Measurements from ENCODE around the gene HSPB1. TPM values are rescaled to one million over a fixed set of nuclear protein-coding genes. Genes with fewer than 3 reads are reported as not detected.
A peak's percentile ranks its signal among the peaks of the same experiment; 100 is the strongest.
"Not testable (repeated sequence)": the region's sequence is repeated elsewhere in the genome, so short reads cannot be mapped to it uniquely, and the experiment has no call there.

HSPB1 gene
- total RNA-seq, 2 experiments from 2014 or later: 37.2 to 40.4 TPM

GRCh38 chr7:76294344-76295024 lies 8.0 kb upstream of the HSPB1 start:
- Mint-ChIP-seq H3K9me3 (ENCODE audit: insufficient read depth) (no peaks in the 10 kb centered on the region), H3K27me3 (ENCODE audit: low read depth) (peaks cover 4% of the 10 kb centered on the region)

GRCh38 chr7:76296743-76297740 lies 5.4 kb upstream of the HSPB1 start:
- ATAC-seq (no peak), DNase-seq (no peak)
- Mint-ChIP-seq H3K27me3 (ENCODE audit: low read depth) (peaks cover 7% of the 10 kb centered on the region), H3K4me1 (ENCODE audit: low read depth) (peaks cover 4% of the 10 kb centered on the region), H3K36me3 (ENCODE audit: low read depth) (peaks cover under 1% of the 10 kb centered on the region), H3K4me3 (no peak overlapping the region), H3K27ac (no peak overlapping the region), H3K9me3 (ENCODE audit: insufficient read depth) (no peaks in the 10 kb centered on the region)
- CTCF ChIA-PET: interaction anchor here (0.9 to 1.6 kb wide), 2 partner anchors 14 to 17 kb away, joined by 4 to 5 read pairs; no protein-coding TSS in a partner anchor
- POLR2A ChIA-PET: no interaction called here

More at GRCh38 chr7:76294344-76295024, 8.0 kb upstream of the HSPB1 start:
- ChIA-PET POLR2A (interaction anchor here (0.9 kb wide), 1 partner anchor 23 kb away, joined by 3 read pairs; no protein-coding TSS in a partner anchor), CTCF (interaction anchor here (1.1 kb wide), 1 partner anchor 20 kb away, joined by 8 read pairs; no protein-coding TSS in a partner anchor)
- ATAC-seq: no peak
- Mint-ChIP-seq H3K27ac (no peak overlapping the region), H3K4me3 (no peak overlapping the region), H3K36me3 (ENCODE audit: low read depth) (no peaks in the 10 kb centered on the region), H3K4me1 (ENCODE audit: low read depth) (peaks cover 15% of the 10 kb centered on the region)
- no peak for DNase-seq

- CTCF ChIA-PET: interaction anchor here (1.5 kb wide), 1 partner anchor 9 kb away, joined by 6 read pairs; no protein-coding TSS in a partner anchor
- POLR2A ChIA-PET: no interaction called here
- ATAC-seq (no peak), DNase-seq (no peak)
- Mint-ChIP-seq H3K9me3 (ENCODE audit: insufficient read depth) (no peaks in the 10 kb centered on the region), H3K4me1 (ENCODE audit: low read depth) (peaks cover 19% of the 10 kb centered on the region), H3K36me3 (ENCODE audit: low read depth) (peaks cover 4% of the 10 kb centered on the region), H3K27me3 (ENCODE audit: low read depth) (peaks cover 9% of the 10 kb centered on the region), H3K4me3 (no peak overlapping the region), H3K27ac (no peak overlapping the region)
Observed at GRCh38 chr7:76300166-76300731, 2.2 kb upstream of the HSPB1 start.

- Mint-ChIP-seq H3K4me1 (ENCODE audit: low read depth) (peaks cover 19% of the 10 kb centered on the region), H3K36me3 (ENCODE audit: low read depth) (peaks cover 4% of the 10 kb centered on the region), H3K9me3 (ENCODE audit: insufficient read depth) (no peaks in the 10 kb centered on the region), H3K4me3 (no peak overlapping the region), H3K27ac (no peak overlapping the region), H3K27me3 (ENCODE audit: low read depth) (peaks cover 9% of the 10 kb centered on the region)
- DNase-seq (no peak), ATAC-seq (no peak)
- ChIA-PET POLR2A (no interaction called here), CTCF (no interaction called here)
Observed at GRCh38 chr7:76301000-76301399, 1.5 kb upstream of the HSPB1 start.

GRCh38 chr7:76303202-76304147 lies 1.0 kb downstream of the HSPB1 start:
- Mint-ChIP-seq H3K4me3 (peak overlapping the region; percentile 90), H3K9me3 (ENCODE audit: insufficient read depth) (no peaks in the 10 kb centered on the region), H3K4me1 (ENCODE audit: low read depth) (peaks cover 19% of the 10 kb centered on the region), H3K36me3 (ENCODE audit: low read depth) (peaks cover 4% of the 10 kb centered on the region), H3K27me3 (ENCODE audit: low read depth) (peaks cover 9% of the 10 kb centered on the region), H3K27ac (peak overlapping the region; percentile 87)
- peak; percentile 70 for ATAC-seq
- ChIA-PET CTCF (interaction anchor here (1.2 to 8.7 kb wide), 4 partner anchors 10 to 125 kb away, joined by 3 to 68 read pairs (median 12); no protein-coding TSS in a partner anchor), POLR2A (interaction anchor here (0.8 to 5.7 kb wide), 4 partner anchors 11 to 14 kb away, joined by 3 to 27 read pairs (median 4); no protein-coding TSS in a partner anchor)
- peak; percentile 79 for DNase-seq

- ATAC-seq (no peak), DNase-seq (no peak)
- H3K27me3 Mint-ChIP-seq (ENCODE audit: low read depth): peaks cover 9% of the 10 kb centered on the region
- H3K36me3 Mint-ChIP-seq (ENCODE audit: low read depth): peaks cover 4% of the 10 kb centered on the region
- no peak overlapping the region for H3K27ac Mint-ChIP-seq
- POLR2A ChIA-PET: interaction anchor here (5.7 kb wide), 1 partner anchor 13 kb away, joined by 27 read pairs; no protein-coding TSS in a partner anchor
- CTCF ChIA-PET: interaction anchor here (0.6 to 8.7 kb wide), 5 partner anchors 9 to 127 kb away, joined by 3 to 68 read pairs (median 8); no protein-coding TSS in a partner anchor
- peaks cover 19% of the 10 kb centered on the region for H3K4me1 Mint-ChIP-seq (ENCODE audit: low read depth)
- H3K9me3 Mint-ChIP-seq (ENCODE audit: insufficient read depth): no peaks in the 10 kb centered on the region
- H3K4me3 Mint-ChIP-seq: peak overlapping the region; percentile 12
Observed at GRCh38 chr7:76304888-76305375, 2.5 kb downstream of the HSPB1 start.

GRCh38 chr7:76308874-76309273 lies 6.4 kb downstream of the HSPB1 start:
- not testable (repeated sequence) for DNase-seq; H3K4me3 Mint-ChIP-seq; ATAC-seq; H3K36me3 Mint-ChIP-seq (ENCODE audit: low read depth); H3K9me3 Mint-ChIP-seq (ENCODE audit: insufficient read depth); H3K27ac Mint-ChIP-seq; H3K27me3 Mint-ChIP-seq (ENCODE audit: low read depth)
- peaks cover 11% of the 10 kb centered on the region for H3K4me1 Mint-ChIP-seq (ENCODE audit: low read depth)
- CTCF ChIA-PET: interaction anchor here (1.2 to 8.7 kb wide), 2 partner anchors 9 to 17 kb away, joined by 3 to 68 read pairs; no protein-coding TSS in a partner anchor
- POLR2A ChIA-PET: interaction anchor here (1.6 kb wide), 1 partner anchor 9 kb away, joined by 13 read pairs; no protein-coding TSS in a partner anchor

GRCh38 chr7:76309341-76310101 lies 7.0 kb downstream of the HSPB1 start:
- not testable (repeated sequence) for ATAC-seq; H3K36me3 Mint-ChIP-seq (ENCODE audit: low read depth); H3K9me3 Mint-ChIP-seq (ENCODE audit: insufficient read depth); H3K27me3 Mint-ChIP-seq (ENCODE audit: low read depth); DNase-seq; H3K4me3 Mint-ChIP-seq; H3K27ac Mint-ChIP-seq
- ChIA-PET CTCF (interaction anchor here (1.2 to 8.7 kb wide), 2 partner anchors 10 to 18 kb away, joined by 3 to 68 read pairs; no protein-coding TSS in a partner anchor), POLR2A (interaction anchor here (1.6 kb wide), 1 partner anchor 8 kb away, joined by 13 read pairs; no protein-coding TSS in a partner anchor)
- H3K4me1 Mint-ChIP-seq (ENCODE audit: low read depth): peaks cover 10% of the 10 kb centered on the region

- Mint-ChIP-seq H3K9me3 (ENCODE audit: insufficient read depth) (no peaks in the 10 kb centered on the region), H3K27ac (no peak overlapping the region), H3K4me3 (no peak overlapping the region), H3K4me1 (ENCODE audit: low read depth) (peaks cover 11% of the 10 kb centered on the region), H3K36me3 (ENCODE audit: low read depth) (no peaks in the 10 kb centered on the region), H3K27me3 (ENCODE audit: low read depth) (no peaks in the 10 kb centered on the region)
- no peak for DNase-seq
- POLR2A ChIA-PET: no interaction called here
- ATAC-seq: no peak
- CTCF ChIA-PET: interaction anchor here (5.8 to 10.0 kb wide), 3 partner anchors 19 to 132 kb away, joined by 68 to 107 read pairs (median 93); no protein-coding TSS in a partner anchor
Observed at GRCh38 chr7:76310102-76310957, 7.9 kb downstream of the HSPB1 start.

Data from activated CD8-positive, alpha-beta T cell treated with anti-CD3 and anti-CD28 coated beads, Interleukin-2, amount 10 ng/mL, durations not matched to agents 7 days and 5 days (primary cell).